HCT116 (cell line): ENCODE data around the gene MMS19. TPM values are rescaled to one million over a fixed set of nuclear protein-coding genes. Genes with fewer than 3 reads are reported as not detected.

Experiments used
- ATAC-seq: fragments of 200-7000 bp; cut with Tn5 transposase; 2 replicates; pipeline ENCODE4 v1.9.1; 2020; ENCODE audit warnings: mild to moderate bottlenecking, moderate library complexity
- BruUV-seq: library from RNA; stranded (reverse); fragments of 400-500 nt; replicated peaks from 2 replicates; lab custom pipeline; 2021; lab: Mats Ljungman, UMichigan
- CTCF ChIA-PET: fragments of 300-600 bp; sonication (Branson Sonifier 250); formaldehyde crosslinking; loops from one replicate; lab custom pipeline; 2021; ENCODE audit warnings: antibody characterized with exemption; lab: Charles Lee
- POLR2A ChIA-PET: fragments of 300-600, 350-600 bp; sonication (Branson Sonifier 250); formaldehyde crosslinking; loops from one replicate; lab custom pipeline; 2021; ENCODE audit warnings: antibody characterized with exemption; lab: Charles Lee
- RAD21 ChIA-PET, 2 experiments: fragments of 300-600 bp; sonication (Branson Sonifier 250); formaldehyde crosslinking; loops; one replicate each; lab custom pipeline; 2023; ENCODE audit warnings: low total read pairs in 2 of 2; ENCODE audit not compliant: uncharacterized antibody in 2 of 2, unreplicated experiment in 2 of 2, low non-redundant PET in 1 of 2; lab: Charles Lee
- DNase-seq: peaks from one replicate; pipeline ENCODE4 v3.0.0-alpha.2; 2010; ENCODE audit warnings: low read depth, low spot score
- H2AFZ ChIP-seq: fragments of 200-600 bp; shearing (Covaris generic), sonication (generic); 2 replicates; pipeline ENCODE4 v1.6.1; 2017; ENCODE audit warnings: low read depth, mixed run types, mixed read lengths, antibody characterized with exemption, low read length; ENCODE audit not compliant: poor library complexity, severe bottlenecking
- H3K27ac ChIP-seq: 2 replicates; pipeline ENCODE4 v1.5.1; 2012; ENCODE audit warnings: low read depth, low read length
- H3K27me3 ChIP-seq: fragments of 200-600 bp; sonication (generic); 2 replicates; pipeline ENCODE4 v1.6.1; 2016; ENCODE audit warnings: mixed run types, low read length, mixed read lengths; ENCODE audit not compliant: insufficient read depth
- H3K36me3 ChIP-seq, 2 experiments: fragments of 200-500 bp in 1 of 2; fragments of 200-600 bp in 1 of 2; sonication (Bioruptor generic) in 1 of 2; sonication (generic) in 1 of 2; 2 replicates each; pipeline versions ENCODE4 v1.5.1 to v1.6.1; 2014 to 2016; ENCODE audit warnings: low read length in 2 of 2, inconsistent platforms in 1 of 2, mixed read lengths in 1 of 2, mixed run types in 1 of 2; ENCODE audit not compliant: insufficient read depth in 2 of 2, control insufficient read depth in 1 of 2
- H3K4me1 ChIP-seq, 2 experiments: fragments of 200-600 bp in 1 of 2; sonication (generic) in 1 of 2; 2 replicates each; pipeline versions ENCODE4 v1.5.1 to v1.6.1; 2012 to 2017; ENCODE audit warnings: low read length in 2 of 2, inconsistent platforms in 1 of 2, mild to moderate bottlenecking in 1 of 2, mixed read lengths in 1 of 2, mixed run types in 1 of 2, moderate library complexity in 1 of 2; ENCODE audit not compliant: insufficient read depth in 2 of 2, control insufficient read depth in 1 of 2
- H3K4me2 ChIP-seq: fragments of 200-600 bp; sonication (generic); 2 replicates; pipeline ENCODE4 v1.6.1; 2017; ENCODE audit warnings: mixed run types, low read length, mixed read lengths
- H3K4me3 ChIP-seq, 2 experiments: fragments of 200-600 bp in 1 of 2; sonication (generic) in 1 of 2; replicated peaks in 1 of 2; 2 replicates each; pipeline ENCODE4 v1.5.1; 2011 to 2016; ENCODE audit warnings: low read length in 2 of 2, control low read depth in 1 of 2, low read depth in 1 of 2, mild to moderate bottlenecking in 1 of 2, mixed read lengths in 1 of 2, mixed run types in 1 of 2
- H3K79me2 ChIP-seq: fragments of 200-600 bp; sonication (generic); 2 replicates; pipeline ENCODE4 v1.6.1; 2017; ENCODE audit warnings: mild to moderate bottlenecking, mixed run types, low read length, moderate library complexity, mixed read lengths; ENCODE audit not compliant: insufficient read depth
- H3K9ac ChIP-seq: fragments of 200-600 bp; sonication (generic); 2 replicates; pipeline ENCODE4 v1.6.1; 2016; ENCODE audit warnings: low read length, mixed read lengths
- H3K9me2 ChIP-seq: fragments of 200-600 bp; sonication (generic), shearing (Covaris generic); 2 replicates; pipeline ENCODE4 v1.6.1; 2017; ENCODE audit warnings: mixed run types, mild to moderate bottlenecking, moderate library complexity; ENCODE audit not compliant: insufficient read depth
- H3K9me3 ChIP-seq, 2 experiments: fragments of 200-500 bp in 1 of 2; fragments of 200-600 bp in 1 of 2; sonication (Bioruptor generic) in 1 of 2; sonication (generic) in 1 of 2; 2 replicates each; pipeline ENCODE4 v1.6.1; 2014 to 2017; ENCODE audit warnings: low read length in 2 of 2, mixed read lengths in 2 of 2, inconsistent platforms in 1 of 2, low read depth in 1 of 2, mild to moderate bottlenecking in 1 of 2, mixed run types in 1 of 2, moderate library complexity in 1 of 2; ENCODE audit not compliant: control insufficient read depth in 1 of 2, insufficient read depth in 1 of 2
- H4K20me1 ChIP-seq: fragments of 200-600 bp; sonication (generic), shearing (Covaris generic); 2 replicates; pipeline ENCODE4 v1.6.1; 2017; ENCODE audit warnings: mixed run types, mild to moderate bottlenecking, moderate library complexity; ENCODE audit not compliant: insufficient read depth
- CBX3 ChIP-seq: IDR thresholded peaks from 2 replicates; pipeline ENCODE4 v1.6.1; 2012; ENCODE audit warnings: low read depth
- CEBPB ChIP-seq: IDR thresholded peaks from 2 replicates; pipeline ENCODE4 v1.6.1; 2012; ENCODE audit warnings: low read depth
- ELF1 ChIP-seq: IDR thresholded peaks from 2 replicates; pipeline ENCODE4 v1.6.1; 2012; ENCODE audit warnings: low read depth, borderline replicate concordance
- EZH2 ChIP-seq: fragments of 200-600 bp; sonication (generic); IDR thresholded peaks from 2 replicates; pipeline ENCODE4 v1.6.1; 2017; ENCODE audit warnings: antibody characterized with exemption, mixed run types
- EZH2phosphoT487 ChIP-seq: fragments of 200-600 bp; IDR thresholded peaks from 2 replicates; pipeline ENCODE4 v1.6.1; 2018; ENCODE audit warnings: antibody characterized with exemption, borderline replicate concordance
- FOSL1 ChIP-seq: IDR thresholded peaks from 2 replicates; pipeline ENCODE4 v1.6.1; 2012; ENCODE audit warnings: low read depth
- JUND ChIP-seq: IDR thresholded peaks from 2 replicates; pipeline ENCODE4 v1.6.1; 2012
- MAX ChIP-seq: IDR thresholded peaks from 2 replicates; pipeline ENCODE4 v1.6.1; 2012
- POLR2A ChIP-seq: IDR thresholded peaks from 2 replicates; pipeline ENCODE4 v1.7.0; 2011; ENCODE audit warnings: borderline replicate concordance; ENCODE audit not compliant: insufficient read depth, insufficient read length; ENCODE audit errors: extremely low read depth
- POLR2AphosphoS5 ChIP-seq: IDR thresholded peaks from 2 replicates; pipeline ENCODE4 v1.6.1; 2011; ENCODE audit warnings: mild to moderate bottlenecking, low read depth, low read length, moderate library complexity
- RAD21 ChIP-seq: IDR thresholded peaks from 2 replicates; pipeline ENCODE4 v1.6.1; 2012; ENCODE audit warnings: low read depth, mild to moderate bottlenecking
- REST ChIP-seq: IDR thresholded peaks from 2 replicates; pipeline ENCODE4 v1.6.1; 2012; ENCODE audit warnings: low read depth
- SIN3A ChIP-seq: IDR thresholded peaks from 2 replicates; pipeline ENCODE4 v1.6.1; 2012; ENCODE audit warnings: low read depth
- SP1 ChIP-seq: IDR thresholded peaks from 2 replicates; pipeline ENCODE4 v1.6.1; 2012; ENCODE audit warnings: low read depth
- SRF ChIP-seq: IDR thresholded peaks from 2 replicates; pipeline ENCODE4 v1.6.1; 2012; ENCODE audit warnings: low read depth
- TCF7L2 ChIP-seq: IDR thresholded peaks from 2 replicates; pipeline ENCODE4 v1.7.0; 2011; ENCODE audit warnings: borderline replicate concordance, inconsistent platforms; ENCODE audit not compliant: insufficient read depth, insufficient read length; ENCODE audit errors: extremely low read depth
- YY1 ChIP-seq: IDR thresholded peaks from 2 replicates; pipeline ENCODE4 v1.6.1; 2011; ENCODE audit warnings: low read length, low read depth, moderate library complexity, mild to moderate bottlenecking; ENCODE audit not compliant: insufficient replicate concordance; ENCODE audit errors: extremely low read depth
- ZFX ChIP-seq: fragments of 450-650 bp; IDR thresholded peaks from 2 replicates; pipeline ENCODE4 v1.6.1; 2017
- ZNF274 ChIP-seq: fragments of 200-500 bp; sonication (Bioruptor generic); IDR thresholded peaks from 2 replicates; pipeline ENCODE4 v1.6.1; 2014; ENCODE audit warnings: mild to moderate bottlenecking, low read depth, low read length, inconsistent platforms
- intact Hi-C: fragments of 100-400 bp; cut with micrococcal nuclease; formaldehyde crosslinking; loops from 2 replicates; pipeline ENCODE4 v1.10.0; 2022
- total RNA-seq: library from RNA; stranded (reverse); gene quantifications from one replicate; pipeline ENCODE4 v1.2.1, GENCODE V29; 2021; ENCODE audit not compliant: unreplicated experiment

The MMS19 gene
- total RNA-seq, 1 experiment from 2014 or later = 101 TPM

GRCh38 chr10:97497572-97498075 is 598 bp downstream of the MMS19 start (continued):
- peak; percentile 94 for TF ChIP-seq MAX
- peak; percentile 84 for TF ChIP-seq YY1
- TF ChIP-seq, all 23 proteins: peak for 5

- Histone ChIP-seq H4K20me1 (no peaks in the 10 kb centered on the region), H3K9ac (no peak overlapping the region)
- POLR2A ChIA-PET = no interaction called here
Observed at GRCh38 chr10:97494863-97495506, 3.2 kb downstream of the MMS19 start.

More at GRCh38 chr10:97494863-97495506, 3.2 kb downstream of the MMS19 start:
- DNase-seq (no peak), ATAC-seq (no peak)
- Histone ChIP-seq H2AFZ (no peak overlapping the region), H3K4me2 (no peak overlapping the region), H3K27ac (no peak overlapping the region), H3K4me1 (peaks cover 5 to 12% of the 10 kb centered on the region in 2 experiments; a peak in 3 of 4 replicates), H3K79me2 (peaks cover 79% of the 10 kb centered on the region), H3K36me3 (no peaks in the 10 kb centered on the region; a peak in 1 of 4 replicates), H3K9me3 (no peaks in the 10 kb centered on the region), H3K27me3 (no peaks in the 10 kb centered on the region), H3K4me3 (no peak overlapping the region), H3K9me2 (no peaks in the 10 kb centered on the region)
- intact Hi-C loops = loop anchor here (5.0 kb wide), 1 partner anchor 48 kb away; the partner anchor contains the start of genes EXOSC1 and ZDHHC16
- BruUV-seq = TSS peak; percentile 1
- no peak for TF ChIP-seq JUND
- no peak for TF ChIP-seq SIN3A
- TF ChIP-seq EZH2 = no peak
- no peak for TF ChIP-seq SP1
- no peak for TF ChIP-seq TCF7L2
- no peak for TF ChIP-seq POLR2A
- TF ChIP-seq POLR2AphosphoS5 = no peak
- no peak for TF ChIP-seq CEBPB
- no peak for TF ChIP-seq CBX3
- TF ChIP-seq YY1 = no peak
- no peak for TF ChIP-seq EZH2phosphoT487
- no peak for TF ChIP-seq ELF1
- no peak for TF ChIP-seq ZFX
- no peak for TF ChIP-seq REST
- TF ChIP-seq SRF = no peak
- no peak for TF ChIP-seq FOSL1
- TF ChIP-seq ZNF274 = no peak
- TF ChIP-seq RAD21 = no peak
- CTCF ChIA-PET = no interaction called here
- RAD21 ChIA-PET = no interaction called here
